ENCODE measurements around the gene KRTAP10-1. TPM values are rescaled to one million over a fixed set of nuclear protein-coding genes. Genes with fewer than 3 reads are reported as not detected.

KRTAP10-1 gene
- total RNA-seq, 1 donor from 2014 or later: not detected

DNA sequence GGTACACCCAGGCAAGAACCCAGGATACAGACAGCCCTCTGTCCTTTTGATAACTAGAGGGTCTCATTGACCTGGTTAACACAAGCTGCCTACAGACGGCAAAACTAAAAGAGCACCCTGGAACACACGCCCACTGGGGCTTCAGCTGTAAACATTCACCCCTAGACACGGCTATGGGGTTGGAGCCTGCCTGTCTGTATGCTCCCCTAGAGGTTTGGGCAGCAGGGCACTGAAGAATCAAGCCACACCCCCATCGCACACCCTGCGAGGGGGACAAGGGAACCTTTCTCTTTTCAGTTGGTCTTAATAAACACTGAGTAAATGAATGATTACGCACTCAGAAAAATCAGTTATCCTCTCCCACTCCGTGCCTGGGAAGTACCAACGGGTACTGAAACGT lies 49.2 kb downstream of the KRTAP10-1 start:
- Histone ChIP-seq H3K27me3 (ENCODE audit: control insufficient read depth, insufficient read depth, low read length) (no peaks in the 10 kb centered on the region), H3K4me3 (ENCODE audit: low read depth, low read length) (no peak overlapping the region), H3K36me3 (ENCODE audit: control insufficient read depth, insufficient read depth, low read length) (no peaks in the 10 kb centered on the region)
- no peak for DNase-seq (ENCODE audit: low read depth)
- TF ChIP-seq, protein P1, sequence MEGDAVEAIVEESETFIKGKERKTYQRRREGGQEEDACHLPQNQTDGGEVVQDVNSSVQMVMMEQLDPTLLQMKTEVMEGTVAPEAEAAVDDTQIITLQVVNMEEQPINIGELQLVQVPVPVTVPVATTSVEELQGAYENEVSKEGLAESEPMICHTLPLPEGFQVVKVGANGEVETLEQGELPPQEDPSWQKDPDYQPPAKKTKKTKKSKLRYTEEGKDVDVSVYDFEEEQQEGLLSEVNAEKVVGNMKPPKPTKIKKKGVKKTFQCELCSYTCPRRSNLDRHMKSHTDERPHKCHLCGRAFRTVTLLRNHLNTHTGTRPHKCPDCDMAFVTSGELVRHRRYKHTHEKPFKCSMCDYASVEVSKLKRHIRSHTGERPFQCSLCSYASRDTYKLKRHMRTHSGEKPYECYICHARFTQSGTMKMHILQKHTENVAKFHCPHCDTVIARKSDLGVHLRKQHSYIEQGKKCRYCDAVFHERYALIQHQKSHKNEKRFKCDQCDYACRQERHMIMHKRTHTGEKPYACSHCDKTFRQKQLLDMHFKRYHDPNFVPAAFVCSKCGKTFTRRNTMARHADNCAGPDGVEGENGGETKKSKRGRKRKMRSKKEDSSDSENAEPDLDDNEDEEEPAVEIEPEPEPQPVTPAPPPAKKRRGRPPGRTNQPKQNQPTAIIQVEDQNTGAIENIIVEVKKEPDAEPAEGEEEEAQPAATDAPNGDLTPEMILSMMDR (IDR thresholded peaks at IDR 0.05; ENCODE audit: insufficient read depth, low read length, poor library complexity, severe bottlenecking): no peak

DNA sequence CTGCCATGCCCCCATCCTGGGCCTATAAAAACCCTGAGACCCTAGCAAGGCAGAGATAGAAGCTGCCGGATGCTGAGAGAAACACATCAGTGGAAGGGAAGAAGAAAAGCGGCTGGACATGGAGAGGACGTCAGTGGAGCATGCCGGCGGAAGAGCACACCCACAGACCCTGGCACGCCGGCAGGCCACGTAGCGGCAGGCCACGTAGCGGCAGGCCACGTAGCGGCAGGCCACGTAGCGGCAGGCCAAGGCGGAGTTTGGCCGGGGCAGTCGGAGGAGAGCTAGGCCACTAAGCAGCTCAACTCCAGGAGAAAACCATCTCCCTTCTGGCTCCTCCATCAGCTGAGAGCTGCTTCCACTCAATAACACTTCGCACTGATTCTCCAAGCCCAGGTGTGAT lies 49.6 kb downstream of the KRTAP10-1 start:
- Histone ChIP-seq H3K4me3 (ENCODE audit: low read depth, low read length) (no peak overlapping the region), H3K36me3 (ENCODE audit: control insufficient read depth, insufficient read depth, low read length) (no peaks in the 10 kb centered on the region), H3K27me3 (ENCODE audit: control insufficient read depth, insufficient read depth, low read length) (no peaks in the 10 kb centered on the region)
- TF ChIP-seq, protein P1 (IDR thresholded peaks at IDR 0.05; ENCODE audit: insufficient read depth, low read length, poor library complexity, severe bottlenecking): no peak
- DNase-seq (ENCODE audit: low read depth): no peak

DNA sequence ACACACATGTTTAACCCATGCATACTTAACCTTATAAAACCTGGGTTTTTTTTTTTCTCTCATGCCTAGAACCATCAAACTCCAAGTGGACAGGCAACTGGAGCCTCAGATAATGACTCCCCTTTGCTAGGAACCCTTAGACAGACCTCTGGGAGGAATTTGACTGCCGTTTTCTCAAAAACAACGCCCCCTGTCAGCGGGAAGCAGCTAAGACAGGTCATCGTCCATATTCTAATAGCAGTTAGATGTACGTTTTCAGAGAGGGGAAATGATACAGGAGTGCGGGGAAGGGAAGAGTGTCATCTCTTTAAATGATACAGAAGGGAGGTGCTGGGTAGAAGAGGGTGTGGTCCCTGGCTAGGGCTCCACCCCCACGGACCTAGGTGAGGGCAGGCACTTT lies 50.0 kb downstream of the KRTAP10-1 start:
- Histone ChIP-seq H3K27me3 (ENCODE audit: control insufficient read depth, insufficient read depth, low read length) (no peaks in the 10 kb centered on the region), H3K36me3 (ENCODE audit: control insufficient read depth, insufficient read depth, low read length) (no peaks in the 10 kb centered on the region), H3K4me3 (ENCODE audit: low read depth, low read length) (no peak overlapping the region)
- TF ChIP-seq, protein P1 (IDR thresholded peaks at IDR 0.05; ENCODE audit: insufficient read depth, low read length, poor library complexity, severe bottlenecking): peak; percentile 8
- no peak for DNase-seq (ENCODE audit: low read depth)

Other genes starting within 250 kb of the KRTAP10-1 start
- gene PFKL, start 240.1 kb downstream of the KRTAP10-1 start, total RNA-seq: 75.8 and 89.9 TPM in 2 replicates
- 20.2 and 27.0 TPM in 2 replicates for gene CFAP410, start 200.8 kb downstream of the KRTAP10-1 start, total RNA-seq
- 2.8 and 2.9 TPM in 2 replicates for gene TRPM2, start 186.6 kb downstream of the KRTAP10-1 start, total RNA-seq
- gene LRRC3, start 84.7 kb downstream of the KRTAP10-1 start, total RNA-seq: 3.4 and 3.6 TPM in 2 replicates
- not detected in 2 replicates for gene KRTAP10-2, start 11.3 kb upstream of the KRTAP10-1 start, total RNA-seq
- gene KRTAP10-3, start 18.6 kb upstream of the KRTAP10-1 start, total RNA-seq: not detected in 2 replicates
- gene KRTAP10-4, start 33.5 kb upstream of the KRTAP10-1 start, total RNA-seq: not detected in 2 replicates
- gene KRTAP10-5, start 40.4 kb upstream of the KRTAP10-1 start, total RNA-seq: not detected in 2 replicates
- not detected in 2 replicates for gene KRTAP10-6, start 52.3 kb upstream of the KRTAP10-1 start, total RNA-seq
- gene KRTAP10-7, start 60.4 kb upstream of the KRTAP10-1 start, total RNA-seq: not detected in 2 replicates
- not detected in 2 replicates for gene KRTAP10-8, start 71.9 kb upstream of the KRTAP10-1 start, total RNA-seq
- gene KRTAP10-9, start 86.9 kb upstream of the KRTAP10-1 start, total RNA-seq: not detected in 2 replicates
- gene KRTAP10-10, start 97.2 kb upstream of the KRTAP10-1 start, total RNA-seq: not detected in 2 replicates
- not detected in 2 replicates for gene KRTAP10-11, start 106.2 kb upstream of the KRTAP10-1 start, total RNA-seq
- gene KRTAP12-4, start 114.5 kb upstream of the KRTAP10-1 start, total RNA-seq: not detected in 2 replicates
- not detected in 2 replicates for gene KRTAP12-3, start 117.7 kb upstream of the KRTAP10-1 start, total RNA-seq
- gene KRTAP12-2, start 126.7 kb upstream of the KRTAP10-1 start, total RNA-seq: not detected in 2 replicates
- not detected in 2 replicates for gene KRTAP12-1, start 142.0 kb upstream of the KRTAP10-1 start, total RNA-seq
- gene KRTAP10-12, start 157.0 kb upstream of the KRTAP10-1 start, total RNA-seq: not detected in 2 replicates
- not detected in 2 replicates for gene TSPEAR, start 171.4 kb upstream of the KRTAP10-1 start, total RNA-seq